IMR-90 (cell line): ENCODE measurements around the gene NACC2. TPM values are rescaled to one million over a fixed set of nuclear protein-coding genes. Genes with fewer than 3 reads are reported as not detected.

Experiments
- ATAC-seq: fragments of 200-7000 bp; cut with Tn5 transposase; 2 replicates; pipeline ENCODE4 v1.9.1; 2020; ENCODE audit warnings: low read depth, mild to moderate bottlenecking, moderate library complexity
- BruUV-seq: library from RNA; stranded (reverse); fragments of 400-500 nt; replicated peaks from 2 replicates; lab custom pipeline; 2021; lab: Mats Ljungman, UMichigan
- CTCF ChIA-PET: fragments of 300-600 bp; formaldehyde crosslinking; extraction: SDS; loops from one replicate; lab custom pipeline; 2021; ENCODE audit warnings: antibody characterized with exemption; lab: Yijun Ruan, JAX
- POLR2A ChIA-PET: fragments of 300-600 bp; sonication (Branson Sonifier 250); formaldehyde crosslinking; loops from one replicate; lab custom pipeline; 2022; ENCODE audit warnings: antibody characterized with exemption; ENCODE audit not compliant: unreplicated experiment; lab: Charles Lee
- DNase-seq: peaks from one replicate; pipeline ENCODE4 v3.0.0; 2013
- H2AFZ ChIP-seq: replicated peaks from 2 replicates; pipeline ENCODE3; 2013; ENCODE audit warnings: low read length, mild to moderate bottlenecking; ENCODE audit not compliant: poor library complexity
- H2AK5ac ChIP-seq: 2 replicates; pipeline ENCODE4 v1.6.1; 2013; ENCODE audit warnings: low read depth, low read length, inconsistent platforms
- H2AK9ac ChIP-seq: replicated peaks from 2 replicates; pipeline ENCODE3; 2013; ENCODE audit warnings: mild to moderate bottlenecking, low read depth, low read length, moderate library complexity; ENCODE audit not compliant: poor library complexity
- H2BK120ac ChIP-seq: 2 replicates; pipeline ENCODE4 v1.6.1; 2013; ENCODE audit warnings: low read depth, low read length, inconsistent platforms
- H2BK15ac ChIP-seq: 3 replicates; pipeline ENCODE4 v1.6.1; 2013; ENCODE audit warnings: low read depth, low read length, inconsistent platforms
- H2BK20ac ChIP-seq: 2 replicates; pipeline ENCODE4 v1.6.1; 2013; ENCODE audit warnings: low read depth, mild to moderate bottlenecking, inconsistent platforms, low read length, moderate library complexity
- H2BK5ac ChIP-seq: 2 replicates; pipeline ENCODE4 v1.6.1; 2013; ENCODE audit warnings: mild to moderate bottlenecking, low read depth, low read length, inconsistent platforms; ENCODE audit not compliant: poor library complexity, severe bottlenecking
- H3K14ac ChIP-seq: replicated peaks from 2 replicates; pipeline ENCODE4 v1.6.1; 2013; ENCODE audit warnings: low read depth, low read length, inconsistent platforms
- H3K18ac ChIP-seq: 2 replicates; pipeline ENCODE4 v1.6.1; 2013; ENCODE audit warnings: low read depth, low read length, control low read depth
- H3K23ac ChIP-seq: 2 replicates; pipeline ENCODE4 v1.6.1; 2013; ENCODE audit warnings: low read depth, low read length, inconsistent platforms
- H3K27ac ChIP-seq: 2 replicates; pipeline ENCODE4 v1.5.1; 2013; ENCODE audit warnings: mild to moderate bottlenecking, control low read depth, low read length; ENCODE audit not compliant: insufficient read depth
- H3K27me3 ChIP-seq: 2 replicates; pipeline ENCODE4 v1.6.1; 2013; ENCODE audit warnings: low read length; ENCODE audit not compliant: control insufficient read depth, insufficient read depth
- H3K36me3 ChIP-seq: 2 replicates; pipeline ENCODE4 v1.6.1; 2013; ENCODE audit warnings: low read length, mixed read lengths; ENCODE audit not compliant: control insufficient read depth, insufficient read depth
- H3K4ac ChIP-seq: 2 replicates; pipeline ENCODE4 v1.6.1; 2013; ENCODE audit warnings: low read depth, low read length, inconsistent platforms
- H3K4me1 ChIP-seq: 2 replicates; pipeline ENCODE4 v1.6.1; 2013; ENCODE audit warnings: low read length, mixed read lengths; ENCODE audit not compliant: control insufficient read depth, insufficient read depth
- H3K4me2 ChIP-seq: 2 replicates; pipeline ENCODE4 v1.6.1; 2013; ENCODE audit warnings: low read depth, mild to moderate bottlenecking, control low read depth, low read length, moderate library complexity
- H3K4me3 ChIP-seq: 2 replicates; pipeline ENCODE4 v1.5.1; 2013; ENCODE audit warnings: low read depth, mild to moderate bottlenecking, control low read depth, low read length, moderate library complexity; ENCODE audit not compliant: insufficient read depth
- H3K56ac ChIP-seq: 2 replicates; pipeline ENCODE4 v1.6.1; 2013; ENCODE audit warnings: low read length, inconsistent platforms; ENCODE audit not compliant: insufficient read depth; ENCODE audit errors: extremely low read depth
- H3K79me1 ChIP-seq, 2 experiments: 2 replicates each; pipeline ENCODE4 v1.6.1; 2013; ENCODE audit warnings: low read length in 2 of 2, inconsistent platforms in 1 of 2, low read depth in 1 of 2
- H3K9ac ChIP-seq: 2 replicates; pipeline ENCODE4 v1.6.1; 2013; ENCODE audit warnings: low read depth, low read length, control low read depth
- H3K9me1 ChIP-seq: 2 replicates; pipeline ENCODE4 v1.6.1; 2013; ENCODE audit warnings: low read length, inconsistent platforms; ENCODE audit not compliant: insufficient read depth
- H3K9me3 ChIP-seq: 2 replicates; pipeline ENCODE4 v1.6.1; 2013; ENCODE audit warnings: low read length; ENCODE audit not compliant: control insufficient read depth, insufficient read depth
- H4K20me1 ChIP-seq: 2 replicates; pipeline ENCODE4 v1.6.1; 2013; ENCODE audit warnings: low read length, inconsistent platforms; ENCODE audit not compliant: insufficient read depth
- H4K5ac ChIP-seq: 2 replicates; pipeline ENCODE4 v1.6.1; 2013; ENCODE audit warnings: mild to moderate bottlenecking, low read depth, low read length, control low read depth
- H4K8ac ChIP-seq, 2 experiments: 2 replicates each; pipeline ENCODE4 v1.6.1; 2013; ENCODE audit warnings: low read depth in 2 of 2, low read length in 2 of 2, control low read depth in 1 of 2, inconsistent platforms in 1 of 2
- H4K91ac ChIP-seq: 2 replicates; pipeline ENCODE4 v1.6.1; 2013; ENCODE audit warnings: low read depth, low read length, inconsistent platforms; ENCODE audit not compliant: insufficient read depth
- FOS ChIP-seq: fragments of 150-350 bp; IDR thresholded peaks from 2 replicates; pipeline ENCODE4 v1.6.1; 2016; ENCODE audit warnings: low read depth, low read length
- MAFK ChIP-seq: IDR thresholded peaks from 2 replicates; pipeline ENCODE4 v1.6.1; 2012; ENCODE audit warnings: low read depth, low read length, improper control_type of control experiment
- MXI1 ChIP-seq: IDR thresholded peaks from 2 replicates; pipeline ENCODE4 v1.6.1; 2012; ENCODE audit warnings: low read depth, mild to moderate bottlenecking, low read length, moderate library complexity, borderline replicate concordance
- RCOR1 ChIP-seq: IDR thresholded peaks from 2 replicates; pipeline ENCODE4 v1.6.1; 2012; ENCODE audit warnings: mild to moderate bottlenecking, low read length, improper control_type of control experiment; ENCODE audit not compliant: insufficient replicate concordance
- USF2 ChIP-seq: fragments of 150-350 bp; IDR thresholded peaks from 2 replicates; pipeline ENCODE4 v1.6.1; 2017; ENCODE audit warnings: mild to moderate bottlenecking, antibody characterized with exemption, low read length, low read depth
- WGBS, 2 experiments: methylation state at CpG; one replicate each; pipeline versions ENCODE4 v1.1.5 to v1.1.7; 2013; ENCODE audit warnings: missing lambda C conversion rate in 2 of 2; ENCODE audit not compliant: insufficient read length in 1 of 2; ENCODE audit errors: extremely low coverage in 2 of 2; 5-methylcytosine and 5-hydroxymethylcytosine counted together
- dilution Hi-C: fragments of 300-500 bp; cut with HindIII; formaldehyde crosslinking; loops from one replicate; pipeline ENCODE4 v1.14.3; 2018; ENCODE audit warnings: low sequenced_read_pairs; ENCODE audit not compliant: unreplicated experiment
- in situ Hi-C: fragments of 300-500 bp; cut with MboI; formaldehyde crosslinking; loops from 3 replicates; pipeline ENCODE4 v1.14.3; 2019; ENCODE audit warnings: low sequenced_read_pairs, inconsistent platforms, mixed read lengths
- intact Hi-C: fragments of 100-400 bp; cut with micrococcal nuclease; formaldehyde crosslinking; loops from 2 replicates; pipeline ENCODE4 v1.10.0; 2022
- polyA plus RNA-seq, 3 experiments: library from polyadenylated mRNA; depleted of rRNA; stranded (reverse); fragments of >200 nt; gene quantifications; 2 replicates each; pipeline ENCODE4 v1.2.3, GENCODE V29; 2012; ENCODE audit warnings: low replicate concordance in 1 of 3
- total RNA-seq: library from RNA; depleted of rRNA; stranded (reverse); fragments of >200 nt; gene quantifications from 2 replicates; pipeline ENCODE4 v1.2.3, GENCODE V29; 2012

Gene NACC2
- total and polyA plus RNA-seq, 2 of the 4 experiments (the other 2 are of a cell fraction): 7.9 to 19.0 TPM

- Histone ChIP-seq H4K91ac (no peak overlapping the region), H3K27ac (no peak overlapping the region), H3K14ac (no peak overlapping the region), H3K9ac (no peak overlapping the region), H3K4me1 (peaks cover 1% of the 10 kb centered on the region; the same call in 1 of the 2 replicates), H3K18ac (no peak overlapping the region), H2AK9ac (no peak overlapping the region), H2BK15ac (no peak overlapping the region), H2AFZ (no peak overlapping the region), H3K23ac (no peak overlapping the region), H3K4me2 (no peak overlapping the region), H3K79me1 (no peaks in the 10 kb centered on the region), H3K27me3 (peaks cover 11% of the 10 kb centered on the region; the same call in 1 of the 2 replicates), H3K9me3 (no peaks in the 10 kb centered on the region), H3K4ac (no peak overlapping the region), H4K8ac (no peak overlapping the region), H2BK120ac (no peak overlapping the region), H3K9me1 (no peaks in the 10 kb centered on the region), H2BK5ac (no peak overlapping the region), H3K4me3 (no peak overlapping the region), H4K20me1 (no peaks in the 10 kb centered on the region), H2BK20ac (no peak overlapping the region), H3K36me3 (no peaks in the 10 kb centered on the region), H4K5ac (no peak overlapping the region), H2AK5ac (no peak overlapping the region), H3K56ac (no peak overlapping the region)
- ChIA-PET POLR2A (no interaction called here), CTCF (no interaction called here)
- DNase-seq: no peak
- in situ Hi-C loops (no loop called here), dilution Hi-C loops (no loop called here), intact Hi-C loops (no loop called here)
- no peak for TF ChIP-seq MAFK
- no peak for TF ChIP-seq USF2
- TF ChIP-seq FOS: no peak
- no peak for TF ChIP-seq MXI1
- no peak for TF ChIP-seq RCOR1
- no TSS peak for BruUV-seq
- no peak for ATAC-seq
- WGBS, 2 experiments: 80% methylated on average over 11 of the region's 21 CpGs; no CpG with 5 or more reads in 1 of the 2 experiments
Observed at GRCh38 chr9:135985889-135986288, 109.2 kb downstream of the NACC2 start.
